Ishikawa (cell line): Measurements from ENCODE around the gene FIP1L1.

Experiments
- EP300 ChIP-seq: IDR thresholded peaks from 2 replicates; pipeline ENCODE4 v1.6.1; 2012; ENCODE audit warnings: borderline replicate concordance
- TAF1 ChIP-seq: IDR thresholded peaks from 2 replicates; pipeline ENCODE4 v1.6.1; 2012; ENCODE audit warnings: low read depth, mild to moderate bottlenecking
- TCF12 ChIP-seq: IDR thresholded peaks from 2 replicates; pipeline ENCODE4 v1.6.1; 2012; ENCODE audit warnings: low read depth
- ZBTB7A ChIP-seq: IDR thresholded peaks from 2 replicates; pipeline ENCODE4 v1.6.1; 2012; ENCODE audit warnings: low read depth
- TF ChIP-seq, protein P1 (sequence below): IDR thresholded peaks from 2 replicates; pipeline ENCODE4 v1.6.1; 2012; ENCODE audit warnings: low read depth, mild to moderate bottlenecking
- TF ChIP-seq, protein P2 (sequence below): IDR thresholded peaks from 2 replicates; pipeline ENCODE4 v1.6.1; 2012

DNA sequence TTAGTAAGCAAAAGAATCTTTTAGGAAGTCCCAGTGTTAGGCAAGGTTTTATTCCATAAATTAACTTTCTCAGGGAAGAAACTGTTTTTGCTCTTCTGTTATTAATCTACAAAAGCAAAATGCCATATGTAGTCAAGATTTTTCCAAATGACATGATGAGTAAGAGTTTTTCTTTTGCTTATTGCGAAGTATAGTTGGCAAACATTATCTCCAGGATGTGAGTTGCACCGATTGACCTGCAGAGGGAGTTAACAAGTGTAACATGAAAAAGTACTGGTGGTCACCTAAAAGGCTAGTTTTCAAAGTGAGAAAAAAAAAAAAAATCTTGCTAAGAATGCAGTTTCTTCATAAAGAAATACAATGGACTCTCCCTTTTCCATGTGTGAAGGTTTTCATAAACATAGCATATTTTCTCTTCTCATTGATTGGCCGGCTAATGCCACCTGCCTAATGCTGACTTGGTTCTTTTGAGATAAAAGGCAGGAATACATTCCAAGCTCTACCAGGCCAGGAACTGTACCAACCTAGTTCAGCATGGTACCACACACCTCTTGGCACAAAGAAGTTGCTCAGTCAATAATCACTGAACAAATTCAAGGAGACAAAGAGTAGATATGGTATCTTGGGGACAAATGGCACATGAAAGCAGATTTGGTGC, 113.7 kb downstream of the FIP1L1 start:
- TF ChIP-seq ZBTB7A (no peak), EP300 (no peak), TCF12 (no peak), TAF1 (no peak)
- TF ChIP-seq, protein P1, sequence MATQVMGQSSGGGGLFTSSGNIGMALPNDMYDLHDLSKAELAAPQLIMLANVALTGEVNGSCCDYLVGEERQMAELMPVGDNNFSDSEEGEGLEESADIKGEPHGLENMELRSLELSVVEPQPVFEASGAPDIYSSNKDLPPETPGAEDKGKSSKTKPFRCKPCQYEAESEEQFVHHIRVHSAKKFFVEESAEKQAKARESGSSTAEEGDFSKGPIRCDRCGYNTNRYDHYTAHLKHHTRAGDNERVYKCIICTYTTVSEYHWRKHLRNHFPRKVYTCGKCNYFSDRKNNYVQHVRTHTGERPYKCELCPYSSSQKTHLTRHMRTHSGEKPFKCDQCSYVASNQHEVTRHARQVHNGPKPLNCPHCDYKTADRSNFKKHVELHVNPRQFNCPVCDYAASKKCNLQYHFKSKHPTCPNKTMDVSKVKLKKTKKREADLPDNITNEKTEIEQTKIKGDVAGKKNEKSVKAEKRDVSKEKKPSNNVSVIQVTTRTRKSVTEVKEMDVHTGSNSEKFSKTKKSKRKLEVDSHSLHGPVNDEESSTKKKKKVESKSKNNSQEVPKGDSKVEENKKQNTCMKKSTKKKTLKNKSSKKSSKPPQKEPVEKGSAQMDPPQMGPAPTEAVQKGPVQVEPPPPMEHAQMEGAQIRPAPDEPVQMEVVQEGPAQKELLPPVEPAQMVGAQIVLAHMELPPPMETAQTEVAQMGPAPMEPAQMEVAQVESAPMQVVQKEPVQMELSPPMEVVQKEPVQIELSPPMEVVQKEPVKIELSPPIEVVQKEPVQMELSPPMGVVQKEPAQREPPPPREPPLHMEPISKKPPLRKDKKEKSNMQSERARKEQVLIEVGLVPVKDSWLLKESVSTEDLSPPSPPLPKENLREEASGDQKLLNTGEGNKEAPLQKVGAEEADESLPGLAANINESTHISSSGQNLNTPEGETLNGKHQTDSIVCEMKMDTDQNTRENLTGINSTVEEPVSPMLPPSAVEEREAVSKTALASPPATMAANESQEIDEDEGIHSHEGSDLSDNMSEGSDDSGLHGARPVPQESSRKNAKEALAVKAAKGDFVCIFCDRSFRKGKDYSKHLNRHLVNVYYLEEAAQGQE: no peak
- TF ChIP-seq, protein P2, sequence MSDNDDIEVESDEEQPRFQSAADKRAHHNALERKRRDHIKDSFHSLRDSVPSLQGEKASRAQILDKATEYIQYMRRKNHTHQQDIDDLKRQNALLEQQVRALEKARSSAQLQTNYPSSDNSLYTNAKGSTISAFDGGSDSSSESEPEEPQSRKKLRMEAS: no peak
